ENCODE measurements around the gene PMM2. TPM values are rescaled to one million over a fixed set of nuclear protein-coding genes. Genes with fewer than 3 reads are reported as not detected.
"Not testable (repeated sequence)": the region's sequence is repeated elsewhere in the genome, so short reads cannot be mapped to it uniquely, and the experiment has no call there.

Gene PMM2
- polyA plus RNA-seq, 4 donors: 21.1 to 48.1 (median 36.0) TPM

DNA sequence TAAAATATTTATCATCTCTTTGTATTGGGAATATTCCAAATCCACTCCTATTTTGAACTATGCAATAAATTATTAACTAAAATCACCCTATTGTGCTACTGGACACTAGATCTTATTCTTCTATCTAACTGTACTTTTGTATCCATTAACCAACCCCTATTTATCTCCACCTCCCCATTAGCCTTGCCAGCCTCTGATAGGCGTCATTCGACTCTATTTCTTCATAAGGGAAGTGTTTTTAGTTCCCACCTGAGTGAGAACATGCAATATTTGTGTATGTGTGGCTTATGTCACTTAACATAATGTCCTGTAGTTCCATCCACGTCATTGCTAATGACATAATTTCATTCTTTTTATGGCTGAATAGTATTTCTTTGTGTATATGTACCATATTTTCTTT is 24.1 kb upstream of the PMM2 start:
- DNase-seq (peak in 1 of 2 donors; percentile 57), FAIRE-seq (no peak)
- Histone ChIP-seq H3K4me1 (ENCODE audit: control insufficient read depth in 3 of 3, insufficient read depth in 2 of 3, low read depth in 1 of 3, low read length in 2 of 3) (no peaks in the 10 kb centered on the region), H3K27me3 (ENCODE audit: control insufficient read depth in 3 of 3, insufficient read depth in 3 of 3, low read length in 3 of 3) (no peaks in the 10 kb centered on the region), H3K27ac (ENCODE audit: low read depth in 1 of 3, low read length in 2 of 3) (no peak overlapping the region), H3K36me3 (ENCODE audit: control insufficient read depth in 3 of 3, insufficient read depth in 2 of 3, low read depth in 1 of 3, low read length in 3 of 3) (peaks cover 3 to 72% (median 12%) of the 10 kb centered on the region in 3 donors), H3K9me3 (ENCODE audit: control insufficient read depth in 2 of 2, insufficient read depth in 1 of 2, low read depth in 1 of 2, low read length in 1 of 2) (peaks cover 0 to 3% of the 10 kb centered on the region in 2 donors), H3K4me3 (ENCODE audit: low read depth in 1 of 3, low read length in 3 of 3) (no peak overlapping the region)
- 20 to 51% (median 22%) methylated on average over 3 of the region's 3 CpGs for WGBS, 3 donors

DNA sequence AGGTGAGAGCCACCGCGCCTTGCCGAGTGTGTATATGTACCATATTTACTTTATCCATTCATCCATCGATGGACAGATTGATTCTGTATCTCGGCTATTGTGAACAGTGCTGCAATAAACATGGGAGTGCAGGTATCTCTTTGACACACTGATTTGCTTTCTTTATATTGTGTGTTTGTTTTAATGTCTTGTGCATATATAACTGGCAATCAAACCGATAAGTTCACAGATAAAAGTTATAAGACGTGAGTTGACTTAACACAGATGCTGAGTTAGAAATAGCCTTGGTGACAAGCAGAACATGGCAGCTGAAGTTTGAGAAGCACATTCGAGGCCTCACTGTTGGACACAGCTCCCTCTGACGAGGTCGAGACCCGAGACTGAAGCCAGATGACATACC is 23.4 kb upstream of the PMM2 start:
- Histone ChIP-seq H3K27ac (ENCODE audit: low read depth in 1 of 3, low read length in 2 of 3) (no peak overlapping the region), H3K4me3 (ENCODE audit: low read depth in 1 of 3, low read length in 3 of 3) (no peak overlapping the region), H3K36me3 (ENCODE audit: control insufficient read depth in 3 of 3, insufficient read depth in 2 of 3, low read depth in 1 of 3, low read length in 3 of 3) (peaks cover 3 to 73% (median 12%) of the 10 kb centered on the region in 3 donors), H3K4me1 (ENCODE audit: control insufficient read depth in 3 of 3, insufficient read depth in 2 of 3, low read depth in 1 of 3, low read length in 2 of 3) (no peaks in the 10 kb centered on the region), H3K9me3 (ENCODE audit: control insufficient read depth in 2 of 2, insufficient read depth in 1 of 2, low read depth in 1 of 2, low read length in 1 of 2) (peaks cover 0 to 3% of the 10 kb centered on the region in 2 donors), H3K27me3 (ENCODE audit: control insufficient read depth in 3 of 3, insufficient read depth in 3 of 3, low read length in 3 of 3) (no peaks in the 10 kb centered on the region)
- 47 to 81% (median 62%) methylated on average over 11 of the region's 11 CpGs for WGBS, 3 donors
- DNase-seq (peak in 1 of 2 donors; percentile 21), FAIRE-seq (no peak)

DNA sequence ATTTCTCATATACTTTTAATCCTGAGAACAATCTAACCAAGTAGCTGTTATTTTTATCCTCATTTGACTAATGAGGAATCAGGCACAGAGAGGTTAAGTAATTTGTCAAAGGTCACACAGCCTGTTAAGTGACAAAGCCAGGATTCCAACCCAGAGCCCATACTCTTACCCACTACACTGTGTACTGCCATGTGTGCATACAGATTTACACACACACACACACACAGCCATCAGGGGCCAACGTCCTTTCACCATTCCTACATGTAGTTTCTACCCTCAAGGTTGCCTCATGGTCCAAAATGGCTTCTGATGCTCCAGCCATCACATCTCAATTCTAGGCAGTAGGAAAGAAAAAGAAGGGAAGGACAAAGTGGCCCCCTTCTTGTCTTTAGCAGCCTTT is 22.3 kb upstream of the PMM2 start:
- Histone ChIP-seq H3K4me1 (ENCODE audit: control insufficient read depth in 3 of 3, insufficient read depth in 2 of 3, low read depth in 1 of 3, low read length in 2 of 3) (no peaks in the 10 kb centered on the region), H3K9me3 (ENCODE audit: control insufficient read depth in 2 of 2, insufficient read depth in 1 of 2, low read depth in 1 of 2, low read length in 1 of 2) (peaks cover 0 to 3% of the 10 kb centered on the region in 2 donors), H3K27me3 (ENCODE audit: control insufficient read depth in 3 of 3, insufficient read depth in 3 of 3, low read length in 3 of 3) (no peaks in the 10 kb centered on the region), H3K27ac (ENCODE audit: low read depth in 1 of 3, low read length in 2 of 3) (no peak overlapping the region), H3K4me3 (ENCODE audit: low read depth in 1 of 3, low read length in 3 of 3) (no peak overlapping the region), H3K36me3 (ENCODE audit: control insufficient read depth in 3 of 3, insufficient read depth in 2 of 3, low read depth in 1 of 3, low read length in 3 of 3) (peaks cover 3 to 77% (median 9%) of the 10 kb centered on the region in 3 donors)
- no peak for FAIRE-seq
- 65 to 87% (median 70%) methylated on average over 1 of the region's 1 CpG for WGBS, 3 donors
- no peak for DNase-seq

DNA sequence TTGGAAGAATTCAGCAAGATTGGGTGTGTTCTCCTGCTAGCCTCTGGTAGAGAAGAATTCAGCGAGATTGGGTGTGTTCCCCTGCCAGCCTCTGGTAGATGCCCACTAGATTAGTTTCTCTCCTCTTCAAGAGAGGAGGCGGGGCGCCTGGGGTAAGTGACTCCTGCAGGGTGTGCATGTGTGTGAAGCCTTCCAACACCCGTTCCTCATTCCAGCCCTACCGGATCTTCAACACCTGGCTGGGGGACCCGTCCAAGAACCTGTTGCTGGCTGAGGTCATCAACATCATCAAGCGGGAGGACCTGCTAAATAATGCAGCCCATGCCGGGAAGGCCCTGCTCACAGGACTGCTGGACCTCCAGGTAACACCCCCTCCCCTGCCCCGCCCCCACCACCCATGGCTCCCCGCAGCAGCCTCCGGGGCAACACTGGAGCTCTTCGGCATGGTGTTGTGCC is 21.5 kb upstream of the PMM2 start:
- H3K27ac ChIP-seq (ENCODE audit: low read depth in 1 of 3, low read length in 2 of 3): no peak overlapping the region
- H3K36me3 ChIP-seq (ENCODE audit: control insufficient read depth in 3 of 3, insufficient read depth in 2 of 3, low read depth in 1 of 3, low read length in 3 of 3): peaks cover 3 to 78% (median 9%) of the 10 kb centered on the region in 3 donors
- H3K4me1 ChIP-seq (ENCODE audit: control insufficient read depth in 3 of 3, insufficient read depth in 2 of 3, low read depth in 1 of 3, low read length in 2 of 3): no peaks in the 10 kb centered on the region
- 31 to 66% (median 54%) methylated on average over 12 of the region's 12 CpGs for WGBS, 3 donors
- DNase-seq (peak in 1 of 2 donors; percentile 64), FAIRE-seq (no peak)
- peaks cover 0 to 3% of the 10 kb centered on the region in 2 donors for H3K9me3 ChIP-seq (ENCODE audit: control insufficient read depth in 2 of 2, insufficient read depth in 1 of 2, low read depth in 1 of 2, low read length in 1 of 2)
- H3K27me3 ChIP-seq (ENCODE audit: control insufficient read depth in 3 of 3, insufficient read depth in 3 of 3, low read length in 3 of 3): no peaks in the 10 kb centered on the region
- no peak overlapping the region for H3K4me3 ChIP-seq (ENCODE audit: low read depth in 1 of 3, low read length in 3 of 3)

DNA sequence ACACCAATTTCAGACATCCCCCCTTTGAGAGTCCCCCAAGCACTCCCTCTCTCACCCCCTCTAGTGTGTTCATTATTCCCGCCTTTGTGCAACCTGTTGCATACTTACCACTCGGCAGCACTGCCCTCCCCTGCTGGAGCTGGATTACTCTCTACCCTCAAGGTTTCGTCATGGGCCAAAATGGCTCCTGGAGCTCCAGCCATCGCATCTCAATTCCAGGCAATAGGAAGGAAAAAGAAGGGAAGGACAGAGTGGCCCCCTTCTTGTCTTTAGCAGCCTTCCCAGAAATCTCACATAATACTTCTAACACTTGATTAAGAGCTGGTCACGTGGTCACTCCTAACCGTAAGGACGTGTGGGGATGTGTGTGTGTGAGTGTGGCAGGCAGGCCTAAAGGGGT is 20.4 kb upstream of the PMM2 start:
- peaks cover 3 to 79% (median 12%) of the 10 kb centered on the region in 3 donors for H3K36me3 ChIP-seq (ENCODE audit: control insufficient read depth in 3 of 3, insufficient read depth in 2 of 3, low read depth in 1 of 3, low read length in 3 of 3)
- H3K27ac ChIP-seq (ENCODE audit: low read depth in 1 of 3, low read length in 2 of 3): no peak overlapping the region
- H3K4me3 ChIP-seq (ENCODE audit: low read depth in 1 of 3, low read length in 3 of 3): no peak overlapping the region
- FAIRE-seq (no peak), DNase-seq (no peak)
- H3K9me3 ChIP-seq (ENCODE audit: control insufficient read depth in 2 of 2, insufficient read depth in 1 of 2, low read depth in 1 of 2, low read length in 1 of 2): peaks cover 0 to 3% of the 10 kb centered on the region in 2 donors
- H3K27me3 ChIP-seq (ENCODE audit: control insufficient read depth in 3 of 3, insufficient read depth in 3 of 3, low read length in 3 of 3): no peaks in the 10 kb centered on the region
- no peaks in the 10 kb centered on the region for H3K4me1 ChIP-seq (ENCODE audit: control insufficient read depth in 3 of 3, insufficient read depth in 2 of 3, low read depth in 1 of 3, low read length in 2 of 3)
- 90 to 92% (median 91%) methylated on average over 7 of the region's 7 CpGs for WGBS, 3 donors

DNA sequence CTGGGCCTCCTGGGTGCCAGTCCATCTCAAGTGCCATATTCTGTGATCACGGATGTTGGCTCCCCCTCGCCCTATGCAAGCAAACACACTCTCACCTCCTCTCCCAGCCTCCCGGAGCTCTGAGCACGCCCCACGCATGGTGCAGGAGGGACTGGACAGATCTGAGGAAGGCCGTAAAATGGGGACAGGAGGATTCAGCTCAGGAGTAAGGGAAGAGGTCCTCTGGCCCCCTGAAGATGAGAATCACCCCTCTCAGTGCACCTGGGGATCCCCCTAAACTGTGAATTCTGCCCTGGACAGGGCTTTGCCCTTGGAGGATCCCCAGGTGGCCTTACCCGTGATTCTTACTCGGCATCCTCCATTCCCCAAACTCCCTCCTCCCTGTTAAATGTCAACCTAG is 15.8 kb upstream of the PMM2 start:
- Histone ChIP-seq H3K4me3 (ENCODE audit: low read depth in 1 of 3, low read length in 3 of 3) (no peak overlapping the region), H3K36me3 (ENCODE audit: control insufficient read depth in 3 of 3, insufficient read depth in 2 of 3, low read depth in 1 of 3, low read length in 3 of 3) (peaks cover 0 to 55% (median 5%) of the 10 kb centered on the region in 3 donors), H3K27ac (ENCODE audit: low read depth in 1 of 3, low read length in 2 of 3) (no peak overlapping the region), H3K27me3 (ENCODE audit: control insufficient read depth in 3 of 3, insufficient read depth in 3 of 3, low read length in 3 of 3) (no peaks in the 10 kb centered on the region), H3K9me3 (ENCODE audit: control insufficient read depth in 2 of 2, insufficient read depth in 1 of 2, low read depth in 1 of 2, low read length in 1 of 2) (peaks cover 0 to 3% of the 10 kb centered on the region in 2 donors), H3K4me1 (ENCODE audit: control insufficient read depth in 3 of 3, insufficient read depth in 2 of 3, low read depth in 1 of 3, low read length in 2 of 3) (no peaks in the 10 kb centered on the region)
- WGBS, 3 donors: 91 to 94% (median 92%) methylated on average over 8 of the region's 8 CpGs
- FAIRE-seq (no peak), DNase-seq (no peak)

DNA sequence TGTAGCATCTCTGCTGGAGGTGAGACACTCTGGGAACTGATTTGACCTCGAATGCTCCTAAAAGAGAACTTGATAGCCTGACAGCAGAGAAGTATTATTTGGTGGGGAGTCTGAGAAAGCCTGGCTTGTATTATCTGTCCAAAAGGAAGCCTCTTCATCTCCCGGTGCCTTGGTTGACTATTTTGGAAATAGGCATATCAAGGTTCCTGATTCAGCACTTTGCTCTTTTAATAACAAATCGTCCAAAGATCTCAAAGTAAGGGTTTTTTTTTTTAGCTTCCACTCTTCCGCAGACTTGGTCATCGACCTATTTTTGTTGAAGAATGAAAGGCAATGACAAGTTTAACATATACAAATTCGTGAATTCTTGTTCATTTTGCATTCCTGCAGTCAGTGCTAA is 15.0 kb upstream of the PMM2 start:
- Histone ChIP-seq H3K4me3 (ENCODE audit: low read depth in 1 of 3, low read length in 3 of 3) (no peak overlapping the region), H3K4me1 (ENCODE audit: control insufficient read depth in 3 of 3, insufficient read depth in 2 of 3, low read depth in 1 of 3, low read length in 2 of 3) (no peaks in the 10 kb centered on the region), H3K36me3 (ENCODE audit: control insufficient read depth in 3 of 3, insufficient read depth in 2 of 3, low read depth in 1 of 3, low read length in 3 of 3) (peaks cover 0 to 46% (median 5%) of the 10 kb centered on the region in 3 donors), H3K9me3 (ENCODE audit: control insufficient read depth in 2 of 2, insufficient read depth in 1 of 2, low read depth in 1 of 2, low read length in 1 of 2) (no peaks in the 10 kb centered on the region), H3K27ac (ENCODE audit: low read depth in 1 of 3, low read length in 2 of 3) (no peak overlapping the region), H3K27me3 (ENCODE audit: control insufficient read depth in 3 of 3, insufficient read depth in 3 of 3, low read length in 3 of 3) (no peaks in the 10 kb centered on the region)
- FAIRE-seq: no peak
- DNase-seq: no peak
- 60 to 86% (median 79%) methylated on average over 6 of the region's 6 CpGs for WGBS, 3 donors

DNA sequence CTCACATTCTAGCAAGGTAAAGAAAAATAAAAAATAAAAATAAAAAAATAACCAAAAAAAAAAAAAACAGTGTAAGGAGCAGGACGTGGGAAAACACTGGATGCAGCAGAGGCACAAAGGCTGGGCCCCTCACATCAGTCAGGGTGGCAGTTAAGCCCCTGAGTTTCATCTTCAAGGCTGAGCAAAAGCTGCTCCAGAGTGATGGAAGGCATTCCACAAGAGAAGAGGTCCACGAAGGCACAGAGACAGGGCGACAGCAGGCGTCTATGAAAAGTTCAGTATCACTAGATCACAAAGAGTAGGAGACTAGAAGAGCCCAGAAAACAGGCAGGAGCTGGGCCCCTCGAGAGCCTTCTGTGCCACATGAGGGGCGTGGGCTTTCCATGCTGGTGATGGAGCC is 12.2 kb upstream of the PMM2 start:
- 87 to 92% (median 87%) methylated on average over 6 of the region's 6 CpGs for WGBS, 3 donors
- DNase-seq (no peak), FAIRE-seq (no peak)

DNA sequence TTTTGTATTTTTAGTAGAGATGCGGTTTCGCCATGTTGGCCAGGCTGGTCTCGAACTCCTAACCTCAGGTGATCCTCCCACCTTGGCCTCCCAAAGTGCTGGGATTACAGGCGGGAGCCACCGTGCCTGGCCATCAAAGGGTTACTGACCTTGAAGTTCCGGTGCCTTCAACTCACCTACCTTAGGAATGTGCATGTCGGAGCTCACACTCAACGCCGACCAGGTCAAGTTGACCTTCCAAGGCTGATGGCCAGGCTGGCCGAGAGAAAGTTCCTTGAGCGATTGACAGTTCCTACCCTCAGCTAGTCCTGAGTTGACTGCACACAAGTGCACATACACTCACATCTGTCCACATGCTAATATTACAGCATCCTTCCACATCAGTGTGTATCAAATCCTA is 11.3 kb upstream of the PMM2 start:
- not testable (repeated sequence) for DNase-seq; H3K4me3 ChIP-seq (ENCODE audit: low read depth in 1 of 3, low read length in 3 of 3); H3K9me3 ChIP-seq (ENCODE audit: control insufficient read depth in 2 of 2, insufficient read depth in 1 of 2, low read depth in 1 of 2, low read length in 1 of 2); H3K27me3 ChIP-seq (ENCODE audit: control insufficient read depth in 3 of 3, insufficient read depth in 3 of 3, low read length in 3 of 3); FAIRE-seq; H3K27ac ChIP-seq (ENCODE audit: low read depth in 1 of 3, low read length in 2 of 3)
- Histone ChIP-seq H3K36me3 (ENCODE audit: control insufficient read depth in 3 of 3, insufficient read depth in 2 of 3, low read depth in 1 of 3, low read length in 3 of 3) (peaks cover 0 to 15% (median 5%) of the 10 kb centered on the region in 3 donors), H3K4me1 (ENCODE audit: control insufficient read depth in 3 of 3, insufficient read depth in 2 of 3, low read depth in 1 of 3, low read length in 2 of 3) (peaks cover 0 to 22% (median 3%) of the 10 kb centered on the region in 3 donors)
- WGBS, 3 donors: 88 to 92% (median 89%) methylated on average over 11 of the region's 11 CpGs

More for the DNA sequence above, 12.2 kb upstream of the PMM2 start:
- H3K27ac ChIP-seq (ENCODE audit: low read depth in 1 of 3, low read length in 2 of 3): no peak overlapping the region
- H3K27me3 ChIP-seq (ENCODE audit: control insufficient read depth in 3 of 3, insufficient read depth in 3 of 3, low read length in 3 of 3): no peaks in the 10 kb centered on the region
- no peak overlapping the region for H3K4me3 ChIP-seq (ENCODE audit: low read depth in 1 of 3, low read length in 3 of 3)
- peaks cover 0 to 22% (median 5%) of the 10 kb centered on the region in 3 donors for H3K36me3 ChIP-seq (ENCODE audit: control insufficient read depth in 3 of 3, insufficient read depth in 2 of 3, low read depth in 1 of 3, low read length in 3 of 3)
- no peaks in the 10 kb centered on the region for H3K9me3 ChIP-seq (ENCODE audit: control insufficient read depth in 2 of 2, insufficient read depth in 1 of 2, low read depth in 1 of 2, low read length in 1 of 2)
- H3K4me1 ChIP-seq (ENCODE audit: control insufficient read depth in 3 of 3, insufficient read depth in 2 of 3, low read depth in 1 of 3, low read length in 2 of 3): peaks cover 0 to 22% (median 3%) of the 10 kb centered on the region in 3 donors

Data from small intestine (tissue), 7 donors.